SK-N-SH (cell line): ENCODE data around the gene ST8SIA4. TPM values are rescaled to one million over a fixed set of nuclear protein-coding genes. Genes with fewer than 3 reads are reported as not detected.

ENCODE experiments used
- CTCF ChIA-PET: fragments of 300-600, 350-600 bp; formaldehyde crosslinking; extraction: SDS; loops from one replicate; lab custom pipeline; 2021; lab: Yijun Ruan, JAX
- POLR2A ChIA-PET: fragments of 350-600 bp; sonication (Branson Sonifier 250); formaldehyde crosslinking; extraction: SDS; loops from one replicate; lab custom pipeline; 2020; ENCODE audit warnings: antibody characterized with exemption, inconsistent platforms; lab: Yijun Ruan, JAX
- DNase-seq: peaks from one replicate; pipeline ENCODE4 v3.0.0; 2012
- H2AFZ ChIP-seq: fragments of 200-600 bp; sonication (generic); 2 replicates; pipeline ENCODE4 v1.8.1; 2016; ENCODE audit warnings: antibody characterized with exemption, mild to moderate bottlenecking, low read depth
- H3F3A ChIP-seq: fragments of 200-600 bp; sonication (generic); replicated peaks from 2 replicates; pipeline ENCODE3; 2016; ENCODE audit warnings: antibody characterized with exemption, mild to moderate bottlenecking; ENCODE audit not compliant: insufficient read depth
- H3K27ac ChIP-seq, 2 experiments: fragments of 200-500 bp in 1 of 2; fragments of 200-600 bp in 1 of 2; sonication (Bioruptor generic) in 1 of 2; sonication (generic), shearing (Covaris generic) in 1 of 2; 2 replicates each; pipeline versions ENCODE4 v1.5.1 to v1.6.1; 2014 to 2016; ENCODE audit warnings: low read depth in 2 of 2, inconsistent platforms in 1 of 2, low read length in 1 of 2, mild to moderate bottlenecking in 1 of 2, mixed read lengths in 1 of 2
- H3K27me3 ChIP-seq: fragments of 200-600 bp; sonication (generic), shearing (Covaris generic); 2 replicates; pipeline ENCODE4 v1.6.1; 2016; ENCODE audit warnings: mixed run types; ENCODE audit not compliant: insufficient read depth
- H3K36me3 ChIP-seq, 2 experiments: fragments of 200-500 bp in 1 of 2; fragments of 200-600 bp in 1 of 2; sonication (Bioruptor generic) in 1 of 2; sonication (generic) in 1 of 2; replicated peaks in 1 of 2; 2 replicates each; pipeline versions ENCODE3 to v1.5.1; 2014 to 2016; ENCODE audit warnings: low read length in 1 of 2, mild to moderate bottlenecking in 1 of 2; ENCODE audit not compliant: insufficient read depth in 2 of 2, control insufficient read depth in 1 of 2
- H3K4me1 ChIP-seq, 2 experiments: fragments of 200-500 bp in 1 of 2; fragments of 200-600 bp in 1 of 2; sonication (Bioruptor generic) in 1 of 2; sonication (generic), shearing (Covaris generic) in 1 of 2; 2 replicates each; pipeline versions ENCODE4 v1.5.1 to v1.6.1; 2014 to 2016; ENCODE audit warnings: low read depth in 1 of 2, low read length in 1 of 2, mixed run types in 1 of 2; ENCODE audit not compliant: insufficient read depth in 2 of 2, control insufficient read depth in 1 of 2
- H3K4me2 ChIP-seq: fragments of 200-600 bp; sonication (generic), shearing (Covaris generic); 2 replicates; pipeline ENCODE4 v1.6.1; 2017; ENCODE audit warnings: mixed run types
- H3K4me3 ChIP-seq, 2 experiments: fragments of 200-500 bp in 1 of 2; fragments of 200-600 bp in 1 of 2; sonication (Bioruptor generic) in 1 of 2; sonication (generic), shearing (Covaris generic) in 1 of 2; 2 replicates each; pipeline versions ENCODE4 v1.5.1 to v1.8.1; 2014 to 2016; ENCODE audit warnings: low read depth in 2 of 2, inconsistent platforms in 1 of 2, low read length in 1 of 2, mild to moderate bottlenecking in 1 of 2, mixed read lengths in 1 of 2, moderate library complexity in 1 of 2
- H3K79me2 ChIP-seq: fragments of 200-600 bp; sonication (generic); 2 replicates; pipeline ENCODE4 v1.8.1; 2017; ENCODE audit warnings: mild to moderate bottlenecking; ENCODE audit not compliant: insufficient read depth
- H3K9ac ChIP-seq: fragments of 200-600 bp; sonication (generic); 2 replicates; pipeline ENCODE4 v1.6.1; 2017; ENCODE audit warnings: mixed run types
- H3K9me2 ChIP-seq: fragments of 200-600 bp; sonication (generic); 2 replicates; pipeline ENCODE4 v1.6.1; 2017; ENCODE audit warnings: mixed run types
- H3K9me3 ChIP-seq: fragments of 200-600 bp; sonication (generic); 2 replicates; pipeline ENCODE4 v1.6.1; 2017; ENCODE audit warnings: mixed run types, mild to moderate bottlenecking, moderate library complexity
- H4K20me1 ChIP-seq: fragments of 200-600 bp; sonication (generic); 2 replicates; pipeline ENCODE4 v1.6.1; 2017; ENCODE audit warnings: mild to moderate bottlenecking, mixed run types; ENCODE audit not compliant: insufficient read depth
- ELF1 ChIP-seq: IDR thresholded peaks from 2 replicates; pipeline ENCODE4 v1.4.0; 2012
- EZH2phosphoT487 ChIP-seq: fragments of 200-600 bp; sonication (generic); IDR thresholded peaks from 2 replicates; pipeline ENCODE4 v1.6.1; 2017; ENCODE audit warnings: low read depth, mixed run types, mild to moderate bottlenecking, antibody characterized with exemption, moderate library complexity, borderline replicate concordance
- GABPA ChIP-seq: IDR thresholded peaks from 2 replicates; pipeline ENCODE4 v1.4.0; 2012; ENCODE audit warnings: low read depth, mild to moderate bottlenecking
- GATA2 ChIP-seq: sonication (generic); formaldehyde crosslinking; IDR thresholded peaks from 2 replicates; pipeline ENCODE4 v1.5.0; 2020; ENCODE audit warnings: mild to moderate bottlenecking, missing genetic modification reagents
- MAX ChIP-seq: IDR thresholded peaks from 2 replicates; pipeline ENCODE4 v1.4.0; 2012; ENCODE audit warnings: low read depth
- MEF2A ChIP-seq: IDR thresholded peaks from 2 replicates; pipeline ENCODE4 v1.4.0; 2012; ENCODE audit warnings: low read depth, borderline replicate concordance
- MXI1 ChIP-seq: IDR thresholded peaks from 2 replicates; pipeline ENCODE4 v1.6.1; 2012; ENCODE audit warnings: mild to moderate bottlenecking, low read depth, low read length, improper control_type of control experiment
- NFIC ChIP-seq: IDR thresholded peaks from 2 replicates; pipeline ENCODE4 v1.4.0; 2012; ENCODE audit warnings: borderline replicate concordance
- POLR2AphosphoS5 ChIP-seq: IDR thresholded peaks from 2 replicates; pipeline ENCODE4 v1.6.1; 2012; ENCODE audit warnings: low read depth, low read length
- REST ChIP-seq: IDR thresholded peaks from 2 replicates; pipeline ENCODE4 v1.6.1; 2012; ENCODE audit warnings: mild to moderate bottlenecking, low read depth, low read length, moderate library complexity
- RFX5 ChIP-seq: IDR thresholded peaks from 2 replicates; pipeline ENCODE4 v1.6.1; 2012; ENCODE audit warnings: mild to moderate bottlenecking, improper control_type of control experiment, low read length
- RXRA ChIP-seq: IDR thresholded peaks from 2 replicates; pipeline ENCODE4 v1.4.0; 2012; ENCODE audit warnings: low read depth, mild to moderate bottlenecking, borderline replicate concordance
- TEAD4 ChIP-seq: IDR thresholded peaks from 2 replicates; pipeline ENCODE4 v1.4.0; 2012; ENCODE audit warnings: mild to moderate bottlenecking, borderline replicate concordance; ENCODE audit not compliant: insufficient read depth
- ZBTB33 ChIP-seq: IDR thresholded peaks from 2 replicates; pipeline ENCODE4 v1.4.0; 2012; ENCODE audit warnings: low read depth, borderline replicate concordance
- WGBS: methylation state at CpG from one replicate; pipeline ENCODE4 v1.1.6; 2017; ENCODE audit warnings: low lambda C conversion rate; 5-methylcytosine and 5-hydroxymethylcytosine counted together
- polyA plus RNA-seq, 3 experiments: library from polyadenylated mRNA; depleted of rRNA; stranded (reverse); fragments of >200 nt; gene quantifications; 2 replicates each; pipeline ENCODE4 v1.2.3, GENCODE V29; 2012
- TF ChIP-seq, protein P1 (sequence below): fragments of 200-600 bp; sonication (generic); IDR thresholded peaks from 2 replicates; pipeline ENCODE4 v1.6.1; 2017; ENCODE audit warnings: antibody characterized with exemption, mild to moderate bottlenecking, moderate library complexity
- TF ChIP-seq, protein P2 (sequence below): IDR thresholded peaks from 2 replicates; pipeline ENCODE4; 2012
- TF ChIP-seq, protein P3 (sequence below): IDR thresholded peaks from 2 replicates; pipeline ENCODE4 v1.4.0; 2012; ENCODE audit warnings: low read depth, borderline replicate concordance

The ST8SIA4 gene
- polyA plus RNA-seq, 1 of the 3 experiments (the other 2 are of a cell fraction), result 0.02 TPM

DNA sequence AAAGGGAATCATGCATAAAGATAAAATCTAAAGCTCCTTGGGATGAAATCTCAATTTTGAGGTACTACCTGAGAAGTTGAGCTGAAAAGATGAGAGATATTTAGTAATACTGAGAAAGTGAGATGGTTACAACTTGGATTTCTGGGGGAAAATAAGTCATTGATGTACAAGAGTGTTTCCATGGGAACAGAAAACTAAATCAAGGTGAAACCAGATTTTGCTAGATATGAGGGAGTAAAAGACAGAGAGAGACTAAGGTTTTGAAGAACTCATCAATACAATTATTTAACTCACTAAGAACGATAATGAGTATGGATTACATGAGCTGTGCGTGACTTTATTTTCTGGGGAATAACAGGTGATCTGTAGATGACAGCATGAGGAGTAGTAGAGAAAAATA is 10.2 kb upstream of the ST8SIA4 start:
- CTCF ChIA-PET, result no interaction called here
- H3K4me1 ChIP-seq, result no peaks in the 10 kb centered on the region
- no peaks in the 10 kb centered on the region for H3K36me3 ChIP-seq
- H4K20me1 ChIP-seq, result no peaks in the 10 kb centered on the region
- no peak overlapping the region for H3K4me3 ChIP-seq
- no peak for DNase-seq
- no peak for TF ChIP-seq MAX
- no peak for TF ChIP-seq REST
- TF ChIP-seq MXI1, result no peak
- TF ChIP-seq, protein P1, sequence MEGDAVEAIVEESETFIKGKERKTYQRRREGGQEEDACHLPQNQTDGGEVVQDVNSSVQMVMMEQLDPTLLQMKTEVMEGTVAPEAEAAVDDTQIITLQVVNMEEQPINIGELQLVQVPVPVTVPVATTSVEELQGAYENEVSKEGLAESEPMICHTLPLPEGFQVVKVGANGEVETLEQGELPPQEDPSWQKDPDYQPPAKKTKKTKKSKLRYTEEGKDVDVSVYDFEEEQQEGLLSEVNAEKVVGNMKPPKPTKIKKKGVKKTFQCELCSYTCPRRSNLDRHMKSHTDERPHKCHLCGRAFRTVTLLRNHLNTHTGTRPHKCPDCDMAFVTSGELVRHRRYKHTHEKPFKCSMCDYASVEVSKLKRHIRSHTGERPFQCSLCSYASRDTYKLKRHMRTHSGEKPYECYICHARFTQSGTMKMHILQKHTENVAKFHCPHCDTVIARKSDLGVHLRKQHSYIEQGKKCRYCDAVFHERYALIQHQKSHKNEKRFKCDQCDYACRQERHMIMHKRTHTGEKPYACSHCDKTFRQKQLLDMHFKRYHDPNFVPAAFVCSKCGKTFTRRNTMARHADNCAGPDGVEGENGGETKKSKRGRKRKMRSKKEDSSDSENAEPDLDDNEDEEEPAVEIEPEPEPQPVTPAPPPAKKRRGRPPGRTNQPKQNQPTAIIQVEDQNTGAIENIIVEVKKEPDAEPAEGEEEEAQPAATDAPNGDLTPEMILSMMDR, result no peak
- TF ChIP-seq, protein P2, sequence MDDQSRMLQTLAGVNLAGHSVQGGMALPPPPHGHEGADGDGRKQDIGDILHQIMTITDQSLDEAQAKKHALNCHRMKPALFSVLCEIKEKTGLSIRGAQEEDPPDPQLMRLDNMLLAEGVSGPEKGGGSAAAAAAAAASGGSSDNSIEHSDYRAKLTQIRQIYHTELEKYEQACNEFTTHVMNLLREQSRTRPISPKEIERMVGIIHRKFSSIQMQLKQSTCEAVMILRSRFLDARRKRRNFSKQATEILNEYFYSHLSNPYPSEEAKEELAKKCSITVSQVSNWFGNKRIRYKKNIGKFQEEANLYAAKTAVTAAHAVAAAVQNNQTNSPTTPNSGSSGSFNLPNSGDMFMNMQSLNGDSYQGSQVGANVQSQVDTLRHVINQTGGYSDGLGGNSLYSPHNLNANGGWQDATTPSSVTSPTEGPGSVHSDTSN, result no peak
- no peak for TF ChIP-seq ELF1
- TF ChIP-seq, protein P3, sequence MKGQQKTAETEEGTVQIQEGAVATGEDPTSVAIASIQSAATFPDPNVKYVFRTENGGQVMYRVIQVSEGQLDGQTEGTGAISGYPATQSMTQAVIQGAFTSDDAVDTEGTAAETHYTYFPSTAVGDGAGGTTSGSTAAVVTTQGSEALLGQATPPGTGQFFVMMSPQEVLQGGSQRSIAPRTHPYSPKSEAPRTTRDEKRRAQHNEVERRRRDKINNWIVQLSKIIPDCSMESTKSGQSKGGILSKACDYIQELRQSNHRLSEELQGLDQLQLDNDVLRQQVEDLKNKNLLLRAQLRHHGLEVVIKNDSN, result no peak
- TF ChIP-seq POLR2AphosphoS5, result no peak
- no peak for TF ChIP-seq MEF2A
- TF ChIP-seq RFX5, result no peak
- TF ChIP-seq GABPA, result no peak
- TF ChIP-seq EZH2phosphoT487, result no peak
- no peak for TF ChIP-seq NFIC
- no peak for TF ChIP-seq ZBTB33
- TF ChIP-seq GATA2 (CRISPR knock-in tag), result no peak
- no peak for TF ChIP-seq RXRA
- TF ChIP-seq TEAD4, result no peak
- POLR2A ChIA-PET, result no interaction called here
- no peak overlapping the region for H3K27ac ChIP-seq
- H3K79me2 ChIP-seq, result no peaks in the 10 kb centered on the region
- WGBS, result 48% methylated on average over 2 of the region's 2 CpGs
- H3K9ac ChIP-seq, result no peak overlapping the region
- no peak overlapping the region for H3K4me2 ChIP-seq
- no peak overlapping the region for H2AFZ ChIP-seq
- no peaks in the 10 kb centered on the region for H3K27me3 ChIP-seq
- no peaks in the 10 kb centered on the region for H3K9me2 ChIP-seq
- H3K9me3 ChIP-seq, result no peaks in the 10 kb centered on the region
- no peaks in the 10 kb centered on the region for H3F3A ChIP-seq
